Measurements from ENCODE around the gene MAPK8IP1.
"Not testable (repeated sequence)": the region's sequence is repeated elsewhere in the genome, so short reads cannot be mapped to it uniquely, and the experiment has no call there.

Gene MAPK8IP1

GRCh38 chr11:45885274-45885920 lies at the start of gene MAPK8IP1:
Gene MAPK8IP1 (plus strand): TSS chr11:45885651. CDS start chr11:45885821, 170 bp downstream.
- peak; percentile 83 for DNase-seq (ENCODE audit: low read depth, low spot score)

GRCh38 chr11:45839204-45839603 lies 46.2 kb upstream of the MAPK8IP1 start:
- no peak for DNase-seq (ENCODE audit: low read depth, low spot score)

GRCh38 chr11:45840251-45840650 lies 45.2 kb upstream of the MAPK8IP1 start:
- DNase-seq (ENCODE audit: low read depth, low spot score), result not testable (repeated sequence)

- peak; percentile 95 for DNase-seq (ENCODE audit: low read depth, low spot score)
Observed at GRCh38 chr11:45843158-45843924, 42.1 kb upstream of the MAPK8IP1 start.

GRCh38 chr11:45844822-45845578 lies 40.5 kb upstream of the MAPK8IP1 start:
- DNase-seq (ENCODE audit: low read depth, low spot score), result no peak

- DNase-seq (ENCODE audit: low read depth, low spot score), result no peak
Observed at GRCh38 chr11:45846174-45846675, 39.2 kb upstream of the MAPK8IP1 start.

- peak; percentile 98 for DNase-seq (ENCODE audit: low read depth, low spot score)
Observed at GRCh38 chr11:45846974-45847910, 38.2 kb upstream of the MAPK8IP1 start, which contains the start of gene CRY2. Gene CRY2 (plus strand): TSS chr11:45847475. CDS start chr11:45847491, 16 bp downstream.

- DNase-seq (ENCODE audit: low read depth, low spot score), result peak; percentile 85
Observed at GRCh38 chr11:45847911-45848316, 37.5 kb upstream of the MAPK8IP1 start.

GRCh38 chr11:45848654-45849081 lies 36.8 kb upstream of the MAPK8IP1 start:
- DNase-seq (ENCODE audit: low read depth, low spot score), result no peak

- DNase-seq (ENCODE audit: low read depth, low spot score), result no peak
Observed at GRCh38 chr11:45850446-45850845, 35.0 kb upstream of the MAPK8IP1 start.

GRCh38 chr11:45851228-45851627 lies 34.2 kb upstream of the MAPK8IP1 start:
- DNase-seq (ENCODE audit: low read depth, low spot score), result no peak

- peak; percentile 19 for DNase-seq (ENCODE audit: low read depth, low spot score)
Observed at GRCh38 chr11:45852018-45852711, 33.3 kb upstream of the MAPK8IP1 start.

- DNase-seq (ENCODE audit: low read depth, low spot score), result peak; percentile 40
Observed at GRCh38 chr11:45852712-45853101, 32.7 kb upstream of the MAPK8IP1 start.

GRCh38 chr11:45853332-45854219 lies 31.9 kb upstream of the MAPK8IP1 start:
- DNase-seq (ENCODE audit: low read depth, low spot score), result no peak

- no peak for DNase-seq (ENCODE audit: low read depth, low spot score)
Observed at GRCh38 chr11:45855308-45855707, 30.1 kb upstream of the MAPK8IP1 start.

GRCh38 chr11:45856044-45856468 lies 29.4 kb upstream of the MAPK8IP1 start:
- DNase-seq (ENCODE audit: low read depth, low spot score), result no peak

GRCh38 chr11:45857961-45858474 lies 27.4 kb upstream of the MAPK8IP1 start:
- DNase-seq (ENCODE audit: low read depth, low spot score), result peak; percentile 14

GRCh38 chr11:45858751-45859398 lies 26.6 kb upstream of the MAPK8IP1 start:
- no peak for DNase-seq (ENCODE audit: low read depth, low spot score)

Data from ELF-1 (cell line).